IMR-90 (cell line): ENCODE measurements around the gene UBASH3B.

Experiments
- BHLHE40 ChIP-seq: fragments of 150-350 bp; IDR thresholded peaks from 2 replicates; pipeline ENCODE4 v1.6.1; 2016; ENCODE audit warnings: mild to moderate bottlenecking, low read depth, low read length
- CEBPB ChIP-seq: IDR thresholded peaks from 2 replicates; pipeline ENCODE4 v1.6.1; 2012; ENCODE audit warnings: low read depth, low read length, improper control_type of control experiment
- CTCF ChIP-seq: conservative IDR thresholded peaks from 2 replicates; pipeline ENCODE4 v1.5.1; 2012; ENCODE audit warnings: mild to moderate bottlenecking, low read depth, low read length, improper control_type of control experiment
- ELK1 ChIP-seq: fragments of 150-350 bp; IDR thresholded peaks from 2 replicates; pipeline ENCODE4 v1.6.1; 2016; ENCODE audit warnings: low read depth, mild to moderate bottlenecking, low read length, moderate library complexity, borderline replicate concordance
- FOS ChIP-seq: fragments of 150-350 bp; IDR thresholded peaks from 2 replicates; pipeline ENCODE4 v1.6.1; 2016; ENCODE audit warnings: low read depth, low read length
- MAFK ChIP-seq: IDR thresholded peaks from 2 replicates; pipeline ENCODE4 v1.6.1; 2012; ENCODE audit warnings: low read depth, low read length, improper control_type of control experiment
- MAZ ChIP-seq: IDR thresholded peaks from 2 replicates; pipeline ENCODE4 v1.6.1; 2012; ENCODE audit warnings: low read depth, mild to moderate bottlenecking, low read length, improper control_type of control experiment, moderate library complexity, borderline replicate concordance
- MXI1 ChIP-seq: IDR thresholded peaks from 2 replicates; pipeline ENCODE4 v1.6.1; 2012; ENCODE audit warnings: low read depth, mild to moderate bottlenecking, low read length, moderate library complexity, borderline replicate concordance
- NFE2L2 ChIP-seq: fragments of 150-350 bp; IDR thresholded peaks from 2 replicates; pipeline ENCODE4 v1.6.1; 2016; ENCODE audit warnings: low read depth, mild to moderate bottlenecking, low read length
- POLR2A ChIP-seq: IDR thresholded peaks from 2 replicates; pipeline ENCODE4 v1.6.1; 2012; ENCODE audit warnings: mild to moderate bottlenecking, low read depth, low read length
- RAD21 ChIP-seq: IDR thresholded peaks from 2 replicates; pipeline ENCODE4 v1.6.1; 2012; ENCODE audit warnings: low read length, improper control_type of control experiment
- RCOR1 ChIP-seq: IDR thresholded peaks from 2 replicates; pipeline ENCODE4 v1.6.1; 2012; ENCODE audit warnings: mild to moderate bottlenecking, low read length, improper control_type of control experiment; ENCODE audit not compliant: insufficient replicate concordance
- RFX5 ChIP-seq: IDR thresholded peaks from 2 replicates; pipeline ENCODE4 v1.8.0; 2012; ENCODE audit warnings: low read depth, mild to moderate bottlenecking, low read length, moderate library complexity
- USF2 ChIP-seq: fragments of 150-350 bp; IDR thresholded peaks from 2 replicates; pipeline ENCODE4 v1.6.1; 2017; ENCODE audit warnings: mild to moderate bottlenecking, antibody characterized with exemption, low read length, low read depth

- TF ChIP-seq CTCF (no peak), RAD21 (no peak), MXI1 (no peak), FOS (no peak), ELK1 (no peak), CEBPB (no peak), MAZ (no peak), RCOR1 (no peak), POLR2A (no peak), USF2 (no peak), RFX5 (no peak), BHLHE40 (no peak), NFE2L2 (no peak), MAFK (no peak)
Measured at GRCh38 chr11:122754028-122754427, 98.5 kb downstream of the UBASH3B start.
